Activated CD8-positive, alpha-beta memory T cell treated with anti-CD3 and anti-CD28 coated beads for 4 hours (primary cell): ENCODE measurements around the gene KIAA1217.

Experiments
- DNase-seq, 2 donors: peaks; one replicate each; pipeline ENCODE4 v3.0.0-alpha.2; 2020; ENCODE audit warnings: low read depth in 2 of 2

The KIAA1217 gene

GRCh38 chr10:24367688-24368087 lies 158.8 kb downstream of the KIAA1217 start:
- no peak for DNase-seq

GRCh38 chr10:24370877-24371276 lies 161.9 kb downstream of the KIAA1217 start:
- DNase-seq = no peak

- no peak for DNase-seq
Measured at GRCh38 chr10:24371396-24371795, 162.5 kb downstream of the KIAA1217 start.

- DNase-seq = no peak
Measured at GRCh38 chr10:24374134-24374915, 165.4 kb downstream of the KIAA1217 start.

GRCh38 chr10:24375510-24375909 lies 166.6 kb downstream of the KIAA1217 start:
- DNase-seq = no peak

GRCh38 chr10:24376731-24377130 lies 167.8 kb downstream of the KIAA1217 start:
- no peak for DNase-seq

GRCh38 chr10:24378126-24378920 lies 169.4 kb downstream of the KIAA1217 start:
- no peak for DNase-seq

- DNase-seq = no peak
Measured at GRCh38 chr10:24381235-24382010, 172.5 kb downstream of the KIAA1217 start.

GRCh38 chr10:24382045-24382444 lies 173.1 kb downstream of the KIAA1217 start:
- no peak for DNase-seq

GRCh38 chr10:24382596-24382978 lies 173.6 kb downstream of the KIAA1217 start:
- DNase-seq = no peak

- no peak for DNase-seq
Measured at GRCh38 chr10:24382979-24383663, 174.2 kb downstream of the KIAA1217 start.

- no peak for DNase-seq
Measured at GRCh38 chr10:24383681-24384106, 174.8 kb downstream of the KIAA1217 start.

GRCh38 chr10:24384954-24385353 lies 176.0 kb downstream of the KIAA1217 start:
- no peak for DNase-seq

GRCh38 chr10:24385776-24386175 lies 176.8 kb downstream of the KIAA1217 start:
- no peak for DNase-seq

- DNase-seq = no peak
Measured at GRCh38 chr10:24390146-24390700, 181.3 kb downstream of the KIAA1217 start.

- DNase-seq = no peak
Measured at GRCh38 chr10:24390746-24391145, 181.8 kb downstream of the KIAA1217 start.

- no peak for DNase-seq
Measured at GRCh38 chr10:24393201-24393600, 184.3 kb downstream of the KIAA1217 start.

GRCh38 chr10:24394461-24395190 lies 185.7 kb downstream of the KIAA1217 start:
- DNase-seq = no peak

GRCh38 chr10:24396396-24396795 lies 187.5 kb downstream of the KIAA1217 start:
- no peak for DNase-seq

GRCh38 chr10:24397662-24398061 lies 188.7 kb downstream of the KIAA1217 start:
- no peak for DNase-seq

GRCh38 chr10:24404567-24404966 lies 195.6 kb downstream of the KIAA1217 start:
- DNase-seq = no peak
